Activated CD4-positive, CD25-positive, alpha-beta regulatory T cell treated with anti-CD3 and anti-CD28 coated beads, Interleukin-2, amount 50 U/mL, for 24 hours (primary cell): ENCODE data around the gene E2F2.
A peak's percentile ranks its signal among the peaks of the same experiment; 100 is the strongest.
"Not testable (repeated sequence)": the region's sequence is repeated elsewhere in the genome, so short reads cannot be mapped to it uniquely, and the experiment has no call there.

Source experiments
- ATAC-seq, 2 donors: fragments of 150-1000 bp; cut with Tn5 transposase; one replicate each; pipeline ENCODE4 v1.10.0; 2021; ENCODE audit warnings: mild to moderate bottlenecking in 1 of 2, moderate library complexity in 1 of 2

Gene E2F2

GRCh38 chr1:23545851-23546250 lies 14.8 kb upstream of the E2F2 start:
- ATAC-seq = no peak

GRCh38 chr1:23544444-23545389 lies 13.7 kb upstream of the E2F2 start:
- peak; percentile 19 to 31 for ATAC-seq

DNA sequence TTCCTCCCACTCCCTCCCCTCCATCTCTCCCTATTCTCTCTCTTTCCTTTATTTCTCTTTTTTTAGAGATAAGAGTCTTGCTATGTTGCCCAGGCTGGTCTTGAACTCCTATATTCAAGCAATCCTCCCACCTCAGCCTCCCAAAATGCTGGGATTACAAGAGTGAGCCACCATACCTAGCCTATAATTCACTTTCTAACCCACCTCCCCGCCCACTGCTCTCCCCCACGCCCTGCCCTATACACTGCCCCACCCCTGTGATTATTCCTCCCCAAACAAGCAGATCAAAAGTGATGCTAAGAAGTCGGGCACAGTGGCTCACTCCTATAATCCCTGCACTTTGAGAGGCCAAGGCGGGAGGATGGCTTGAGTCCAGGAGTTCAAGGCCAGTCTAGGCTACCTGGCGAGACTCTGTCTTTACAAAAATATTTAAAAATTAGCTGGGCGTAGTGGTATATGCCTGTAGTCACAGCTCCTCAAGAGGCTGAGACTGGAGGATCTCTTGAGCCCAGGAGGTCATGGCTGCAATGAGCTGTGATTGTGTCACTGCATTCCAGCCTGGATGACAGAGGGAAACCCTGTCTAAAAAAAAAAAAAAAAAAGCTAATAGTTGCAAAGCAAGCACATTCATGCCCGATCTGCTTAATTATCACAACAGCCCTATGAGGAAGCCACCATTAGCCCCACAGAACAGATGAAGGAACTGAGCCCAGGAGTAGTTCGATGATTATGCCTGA lies 12.8 kb upstream of the E2F2 start:
- no peak for ATAC-seq

DNA sequence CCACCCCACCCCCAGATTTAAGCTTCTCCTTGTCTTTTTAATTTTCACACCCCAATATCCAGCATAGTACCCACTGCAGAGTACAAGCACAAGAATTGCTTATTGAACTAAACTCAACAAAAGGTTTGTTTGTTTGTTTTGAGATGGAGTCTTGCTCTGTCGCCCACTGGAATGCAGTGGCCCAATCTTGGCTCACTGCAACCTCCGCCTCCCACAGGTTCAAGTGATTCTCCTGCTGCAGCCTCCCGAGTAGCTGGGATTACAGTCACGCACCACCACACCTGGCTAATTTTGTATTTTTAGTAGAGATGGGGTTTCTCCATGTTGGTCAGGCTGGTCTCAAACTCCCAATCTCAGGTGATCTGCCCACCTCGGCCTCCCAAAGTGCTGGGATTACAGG lies 11.9 kb upstream of the E2F2 start:
- not testable (repeated sequence) for ATAC-seq

DNA sequence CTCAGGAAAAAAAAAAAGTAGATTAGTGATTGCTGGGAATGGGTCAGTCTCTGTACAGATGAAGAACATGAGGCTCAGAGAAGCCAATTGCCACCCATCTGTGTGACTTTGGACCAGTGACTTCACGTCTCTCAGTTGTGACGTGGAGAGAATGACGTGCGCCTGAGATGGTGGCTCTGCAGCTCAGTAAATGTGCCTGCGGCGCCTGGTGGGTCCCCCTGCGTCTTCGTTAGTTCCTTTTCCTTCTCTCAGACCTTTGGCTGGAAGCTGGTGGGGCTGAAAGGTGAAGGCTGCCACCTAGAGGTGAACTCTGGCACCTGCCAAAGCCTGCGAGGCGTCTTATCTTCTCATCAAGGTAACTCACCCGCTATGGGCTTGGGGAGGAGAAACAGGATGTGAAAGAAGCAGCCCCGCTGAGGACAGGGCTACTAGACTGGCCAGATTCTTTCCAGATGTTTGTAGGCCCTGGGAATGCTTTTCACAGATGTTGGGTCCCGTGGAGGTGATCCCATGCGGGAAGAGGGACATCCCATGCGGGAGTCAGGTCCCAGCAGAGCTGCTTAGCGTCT lies 8.7 kb upstream of the E2F2 start:
- peak; percentile 94 to 95 for ATAC-seq

- no peak for ATAC-seq
These were observed 6.4 kb upstream of the E2F2 start for GRCh38 chr1:23537296-23537973.

- ATAC-seq = peak; percentile 53 to 56
These were observed 2.4 kb upstream of the E2F2 start for GRCh38 chr1:23533246-23534023.

DNA sequence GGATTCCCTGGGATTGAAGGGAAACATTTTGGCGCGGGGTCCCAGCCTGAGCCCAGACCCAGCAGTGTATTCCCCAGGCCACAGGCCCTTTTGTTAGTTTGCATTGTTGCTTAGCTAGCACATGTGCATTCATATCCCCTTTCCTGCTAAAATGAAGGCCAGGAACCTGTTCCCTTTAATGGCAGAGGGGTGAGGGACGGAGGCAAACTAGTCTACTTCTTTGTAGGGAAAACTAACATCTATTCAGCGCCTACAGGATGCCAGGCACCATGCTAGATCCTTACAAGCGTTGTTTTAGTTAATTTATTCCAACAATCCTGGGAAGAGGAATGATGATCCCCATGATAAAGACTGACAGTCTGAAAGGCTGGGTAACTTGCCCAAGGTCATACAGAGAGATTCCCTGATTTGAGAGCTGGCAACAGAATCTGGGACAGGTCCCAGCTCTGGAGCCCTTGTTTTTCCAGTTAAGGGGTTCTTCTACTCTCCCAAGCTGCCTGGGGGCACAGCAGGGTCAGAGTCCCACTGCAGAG lies 595 bp upstream of the E2F2 start:
- ATAC-seq = no peak

GRCh38 chr1:23530087-23530746 lies 816 bp downstream of the E2F2 start:
- ATAC-seq = no peak

- no peak for ATAC-seq
These were observed 1.6 kb downstream of the E2F2 start for GRCh38 chr1:23529146-23530086.

- peak; percentile 63 to 66 for ATAC-seq
These were observed 2.6 kb downstream of the E2F2 start for GRCh38 chr1:23528250-23528978.

DNA sequence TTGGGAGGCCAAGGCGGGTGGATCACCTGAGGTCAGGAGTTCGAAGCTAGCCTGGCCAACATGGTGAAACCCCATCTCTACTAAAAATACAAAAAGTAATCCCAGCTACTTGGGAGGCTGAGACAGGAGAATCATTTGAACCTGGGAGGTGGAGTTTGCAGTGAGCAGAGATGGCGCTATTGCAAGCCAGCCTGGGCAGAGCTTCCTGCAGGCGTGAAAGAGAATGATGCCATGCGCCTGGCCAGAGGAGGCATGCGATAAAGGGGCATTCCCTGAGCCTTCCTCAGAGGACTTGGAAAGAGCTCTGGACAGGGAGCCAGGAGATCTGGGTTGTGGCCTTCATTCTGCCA lies 3.2 kb downstream of the E2F2 start:
- ATAC-seq = peak in 1 of 2 donors; percentile 2

DNA sequence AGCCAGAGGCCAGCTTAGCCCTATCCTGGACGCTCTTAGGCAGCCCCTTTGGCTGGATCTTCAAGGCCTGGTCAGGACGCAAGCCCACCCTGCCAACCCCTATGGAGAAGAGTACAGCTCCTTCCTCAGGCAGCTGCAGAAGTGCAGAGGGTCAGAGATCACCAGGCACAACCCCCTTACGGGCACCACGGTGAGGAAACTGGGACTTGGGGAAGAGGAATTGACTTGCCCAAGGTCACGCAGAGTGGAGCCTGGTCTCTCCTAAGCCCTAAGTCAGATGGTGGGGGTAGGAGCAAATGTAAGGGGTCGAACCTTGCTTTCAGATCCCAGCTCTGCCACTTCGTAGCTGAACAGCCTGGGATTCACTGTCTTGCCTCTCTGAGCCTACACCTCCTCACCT lies 3.7 kb downstream of the E2F2 start:
- no peak for ATAC-seq

DNA sequence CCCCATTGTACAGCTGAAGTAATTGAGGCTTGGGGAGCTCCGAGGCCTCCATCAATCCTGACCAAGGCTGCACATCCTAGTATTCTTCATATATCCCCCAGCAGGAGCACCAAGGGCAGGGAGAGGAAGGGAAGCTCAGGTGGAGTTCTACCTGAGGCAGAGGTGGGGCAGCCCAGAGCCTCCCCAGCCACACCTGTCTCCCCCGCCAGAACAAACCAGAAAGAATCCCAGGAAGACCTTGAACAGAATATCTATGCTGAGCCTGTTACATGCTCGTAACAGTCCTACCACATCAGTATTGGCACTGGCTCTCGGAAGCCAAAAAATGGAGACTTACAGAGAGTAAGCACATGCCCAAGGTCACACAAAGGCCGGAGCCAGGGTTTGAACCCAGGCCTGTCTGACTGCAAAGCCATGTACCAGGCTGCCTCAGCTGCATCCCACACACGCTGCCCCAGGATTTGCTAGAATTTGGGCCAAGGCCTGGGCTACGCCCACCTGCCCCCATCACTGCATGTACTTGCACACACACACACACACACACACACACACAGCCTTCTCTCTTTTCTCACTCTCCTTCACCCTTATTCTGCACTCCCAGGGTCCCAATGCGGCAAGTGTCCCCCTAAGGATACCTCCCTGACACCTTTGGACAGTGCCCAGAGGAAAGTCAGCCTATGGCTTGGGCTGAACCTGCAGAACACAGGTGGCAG lies 4.5 kb downstream of the E2F2 start:
- no peak for ATAC-seq

DNA sequence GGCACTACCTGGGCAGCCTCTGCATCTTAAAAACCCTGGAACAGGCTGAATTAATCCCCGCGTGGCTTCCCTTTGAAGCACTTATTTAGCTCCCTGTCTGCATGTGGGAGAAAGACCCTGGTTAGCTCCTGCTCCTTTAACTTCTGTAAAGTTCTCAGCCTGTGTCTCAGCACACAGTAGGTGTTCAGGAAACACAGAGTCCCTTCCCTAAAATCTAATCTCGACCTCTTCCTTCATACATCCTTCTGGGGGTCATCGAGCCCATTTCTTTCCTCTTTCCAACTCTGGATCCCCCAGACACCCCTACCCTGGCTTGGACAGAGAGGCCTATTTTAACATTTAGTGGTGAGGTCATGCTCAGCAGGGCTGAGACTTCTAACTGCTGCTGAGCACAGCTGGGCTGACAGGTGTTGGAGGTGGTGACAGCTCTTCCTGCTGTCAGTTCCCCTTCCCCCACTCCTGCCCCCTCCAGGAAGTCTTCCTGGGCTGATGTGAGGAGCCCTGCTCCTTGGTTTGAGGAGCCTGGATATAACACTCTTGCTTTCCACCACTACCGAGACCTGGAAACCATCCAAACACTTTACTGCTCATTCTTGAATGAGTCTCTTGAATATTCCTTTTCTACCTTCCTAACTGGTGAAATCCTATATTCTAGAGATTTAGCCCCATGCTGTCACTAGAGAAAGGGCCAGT lies 5.3 kb downstream of the E2F2 start:
- ATAC-seq = peak in 1 of 2 donors; percentile 19

GRCh38 chr1:23524716-23525401 lies 6.2 kb downstream of the E2F2 start:
- ATAC-seq = no peak

GRCh38 chr1:23524163-23524562 lies 6.9 kb downstream of the E2F2 start:
- ATAC-seq = no peak
